H1 (cell line): Measurements from ENCODE around the gene RBBP5. TPM values are rescaled to one million over a fixed set of nuclear protein-coding genes. Genes with fewer than 3 reads are reported as not detected.

ENCODE experiments used
- CTCF ChIA-PET: fragments of 300-600 bp; sonication (Branson Sonifier 250); formaldehyde crosslinking; loops from one replicate; lab custom pipeline; 2021; ENCODE audit not compliant: partially characterized antibody; lab: Charles Lee
- POLR2A ChIA-PET: fragments of 300-600 bp; sonication (Branson Sonifier 250); formaldehyde crosslinking; loops from one replicate; lab custom pipeline; 2021; ENCODE audit warnings: inconsistent platforms; ENCODE audit not compliant: partially characterized antibody; lab: Charles Lee
- DNase-seq, 2 experiments: peaks; one replicate each; pipeline versions ENCODE4 v3.0.0 to v3.0.0-alpha.2; 2010 to 2022; ENCODE audit warnings: low spot score in 2 of 2, low read depth in 1 of 2, mixed read lengths in 1 of 2
- FAIRE-seq: peaks from 2 replicates; lab custom pipeline; 2011; peaks lifted over from hg19 to GRCh38; lab: Jason Lieb, UNC
- H2AFZ ChIP-seq: 2 replicates; pipeline ENCODE4 v1.8.1; 2012; ENCODE audit warnings: low read length, inconsistent platforms
- H2AK5ac ChIP-seq: 2 replicates; pipeline ENCODE4 v1.6.1; 2013; ENCODE audit warnings: low read depth, low read length
- H2BK120ac ChIP-seq: replicated peaks from 2 replicates; pipeline ENCODE3; 2013; ENCODE audit warnings: low read depth, low read length, inconsistent platforms
- H2BK12ac ChIP-seq: 2 replicates; pipeline ENCODE4 v1.6.1; 2013; ENCODE audit warnings: low read depth, low read length
- H2BK15ac ChIP-seq: 2 replicates; pipeline ENCODE4 v1.6.1; 2013; ENCODE audit warnings: low read length
- H2BK20ac ChIP-seq: 2 replicates; pipeline ENCODE4 v1.6.1; 2013; ENCODE audit warnings: low read length
- H2BK5ac ChIP-seq: 2 replicates; pipeline ENCODE4 v1.6.1; 2013; ENCODE audit warnings: low read depth, low read length
- H3K14ac ChIP-seq: 2 replicates; pipeline ENCODE4 v1.6.1; 2013; ENCODE audit warnings: inconsistent platforms; ENCODE audit not compliant: insufficient read length
- H3K18ac ChIP-seq: 2 replicates; pipeline ENCODE4 v1.6.1; 2013; ENCODE audit warnings: low read length; ENCODE audit errors: extremely low read depth
- H3K23ac ChIP-seq: 2 replicates; pipeline ENCODE4 v1.6.1; 2013; ENCODE audit warnings: inconsistent platforms; ENCODE audit not compliant: insufficient read length
- H3K23me2 ChIP-seq: 2 replicates; pipeline ENCODE4 v1.6.1; 2013; ENCODE audit warnings: low read depth, low read length
- H3K27ac ChIP-seq: 2 replicates; pipeline ENCODE4 v1.6.1; 2011; ENCODE audit warnings: low read depth, low read length, inconsistent platforms
- H3K27me3 ChIP-seq, 4 experiments: replicated peaks in 1 of 4; 1 replicate in 1 of 4; 2 replicates in 3 of 4; pipeline versions ENCODE4 v1.6.1 to v1.8.1; 2011 to 2013; ENCODE audit warnings: low read length in 3 of 4, mild to moderate bottlenecking in 3 of 4, inconsistent platforms in 2 of 4, mixed read lengths in 2 of 4, moderate library complexity in 1 of 4; ENCODE audit not compliant: control insufficient read depth in 3 of 4, insufficient read depth in 3 of 4; ENCODE audit errors: extremely low read depth in 1 of 4
- H3K36me3 ChIP-seq, 4 experiments: 2 replicates each; pipeline versions ENCODE4 v1.6.1 to v1.8.1; 2011 to 2013; ENCODE audit warnings: mild to moderate bottlenecking in 4 of 4, low read length in 3 of 4, moderate library complexity in 2 of 4, control low read depth in 1 of 4, inconsistent platforms in 1 of 4; ENCODE audit not compliant: insufficient read depth in 4 of 4, control insufficient read depth in 2 of 4
- H3K4ac ChIP-seq: replicated peaks from 2 replicates; pipeline ENCODE3; 2013; ENCODE audit warnings: low read length, low read depth, mixed read lengths, inconsistent platforms; ENCODE audit not compliant: insufficient read length
- H3K4me1 ChIP-seq, 4 experiments: replicated peaks in 1 of 4; 1 replicate in 1 of 4; 2 replicates in 3 of 4; pipeline versions ENCODE4 v1.6.1 to v1.8.1; 2011 to 2013; ENCODE audit warnings: low read length in 3 of 4, inconsistent platforms in 2 of 4, mixed read lengths in 1 of 4; ENCODE audit not compliant: insufficient read depth in 4 of 4, control insufficient read depth in 3 of 4
- H3K4me2 ChIP-seq, 2 experiments: 2 replicates each; pipeline versions ENCODE4 v1.6.1 to v1.8.1; 2011 to 2013; ENCODE audit warnings: low read depth in 2 of 2, low read length in 2 of 2, control low read depth in 1 of 2, inconsistent platforms in 1 of 2, mild to moderate bottlenecking in 1 of 2; ENCODE audit not compliant: insufficient read depth in 1 of 2
- H3K4me3 ChIP-seq, 4 experiments: fragments of 200-600, 300-600 bp in 1 of 4; sonication (generic), shearing (Covaris generic), sonication (Bioruptor Twin) in 1 of 4; 2 replicates each; pipeline versions ENCODE4 v1.5.1 to v1.8.1; 2011 to 2016; ENCODE audit warnings: low read length in 4 of 4, low read depth in 3 of 4, control low read depth in 2 of 4, inconsistent platforms in 2 of 4, mild to moderate bottlenecking in 2 of 4, mixed read lengths in 1 of 4, moderate library complexity in 1 of 4; ENCODE audit not compliant: insufficient read depth in 2 of 4; ENCODE audit errors: extremely low read depth in 1 of 4
- H3K56ac ChIP-seq: replicated peaks from 2 replicates; pipeline ENCODE3; 2013; ENCODE audit warnings: low read depth, mild to moderate bottlenecking, mixed read lengths, low read length, inconsistent platforms; ENCODE audit not compliant: insufficient read length
- H3K79me1 ChIP-seq: 2 replicates; pipeline ENCODE4 v1.6.1; 2013; ENCODE audit warnings: low read depth, low read length, control low read depth
- H3K79me2 ChIP-seq, 2 experiments: 2 replicates each; pipeline versions ENCODE4 v1.6.1 to v1.8.1; 2012 to 2013; ENCODE audit warnings: low read length in 2 of 2, mild to moderate bottlenecking in 2 of 2, inconsistent platforms in 1 of 2; ENCODE audit not compliant: insufficient read depth in 2 of 2, control insufficient read depth in 1 of 2
- H3K9ac ChIP-seq, 4 experiments: replicated peaks in 1 of 4; 1 replicate in 1 of 4; 2 replicates in 3 of 4; pipeline versions ENCODE4 v1.6.1 to v1.8.1; 2011 to 2013; ENCODE audit warnings: low read depth in 3 of 4, low read length in 3 of 4, control low read depth in 2 of 4, mild to moderate bottlenecking in 2 of 4, moderate library complexity in 2 of 4, inconsistent platforms in 1 of 4; ENCODE audit errors: extremely low read depth in 1 of 4
- H3K9me3 ChIP-seq, 2 experiments: 2 replicates each; pipeline versions ENCODE4 v1.6.1 to v1.8.1; 2012 to 2013; ENCODE audit warnings: mild to moderate bottlenecking in 2 of 2, moderate library complexity in 2 of 2, control low read depth in 1 of 2, inconsistent platforms in 1 of 2, low read depth in 1 of 2, low read length in 1 of 2, mixed read lengths in 1 of 2; ENCODE audit not compliant: insufficient read depth in 2 of 2
- H4K20me1 ChIP-seq, 2 experiments: replicated peaks in 1 of 2; 2 replicates each; pipeline versions ENCODE3 to v1.8.1; 2011 to 2013; ENCODE audit warnings: inconsistent platforms in 2 of 2, low read length in 2 of 2, mild to moderate bottlenecking in 1 of 2; ENCODE audit not compliant: insufficient read depth in 2 of 2, control insufficient read depth in 1 of 2
- H4K5ac ChIP-seq: 2 replicates; pipeline ENCODE4 v1.6.1; 2013; ENCODE audit warnings: low read length, low read depth, mixed read lengths, inconsistent platforms; ENCODE audit not compliant: insufficient read length
- H4K8ac ChIP-seq: 2 replicates; pipeline ENCODE4 v1.8.0; 2013; ENCODE audit warnings: mild to moderate bottlenecking, moderate library complexity, low read length, inconsistent platforms; ENCODE audit not compliant: insufficient read depth; ENCODE audit errors: extremely low read depth
- H4K91ac ChIP-seq: replicated peaks from 2 replicates; pipeline ENCODE3; 2013; ENCODE audit warnings: low read length, mixed read lengths, inconsistent platforms; ENCODE audit not compliant: insufficient read length
- ASH2L ChIP-seq: fragments of 200-600, 300-600 bp; sonication (generic); IDR thresholded peaks from one replicate; pipeline ENCODE4 v1.7.1; 2017; ENCODE audit warnings: low read length
- CHD1 ChIP-seq: IDR thresholded peaks from 2 replicates; pipeline ENCODE4 v1.6.1; 2012; ENCODE audit warnings: low read depth, low read length, improper control_type of control experiment
- CHD2 ChIP-seq: IDR thresholded peaks from 2 replicates; pipeline ENCODE4 v1.6.1; 2012; ENCODE audit warnings: low read length, improper control_type of control experiment
- EZH2 ChIP-seq: fragments of 200-600 bp; sonication (generic); IDR thresholded peaks from 2 replicates; pipeline ENCODE4 v1.7.1; 2012; ENCODE audit warnings: low read depth, mild to moderate bottlenecking, moderate library complexity, low read length, inconsistent platforms; ENCODE audit not compliant: severe bottlenecking
- GTF2F1 ChIP-seq: IDR thresholded peaks from 2 replicates; pipeline ENCODE4 v1.6.1; 2012; ENCODE audit warnings: low read depth, low read length, improper control_type of control experiment, borderline replicate concordance
- JUN ChIP-seq: IDR thresholded peaks from 2 replicates; pipeline ENCODE4 v1.6.1; 2011; ENCODE audit warnings: low read depth, mild to moderate bottlenecking, improper control_type of control experiment, low read length
- KDM5A ChIP-seq: fragments of 200-600 bp; IDR thresholded peaks from 2 replicates; pipeline ENCODE4 v1.7.1; 2012; ENCODE audit warnings: mild to moderate bottlenecking, low read length, inconsistent platforms, mixed read lengths
- MAFK ChIP-seq: IDR thresholded peaks from 2 replicates; pipeline ENCODE4 v1.6.1; 2012; ENCODE audit warnings: low read depth, mild to moderate bottlenecking, improper control_type of control experiment, low read length
- NANOG ChIP-seq: IDR thresholded peaks from 2 replicates; pipeline ENCODE4 v1.6.1; 2011; ENCODE audit warnings: low read length, low read depth, mild to moderate bottlenecking, inconsistent platforms; ENCODE audit not compliant: insufficient read depth, poor library complexity, severe bottlenecking
- RAD21 ChIP-seq, 2 experiments: IDR thresholded peaks in 1 of 2; conservative IDR thresholded peaks in 1 of 2; 2 replicates each; pipeline ENCODE4 v1.6.1; 2011; ENCODE audit warnings: low read depth in 2 of 2, low read length in 2 of 2, improper control_type of control experiment in 1 of 2, inconsistent platforms in 1 of 2, mild to moderate bottlenecking in 1 of 2, moderate library complexity in 1 of 2
- SIN3A ChIP-seq, 2 experiments: IDR thresholded peaks in 1 of 2; conservative IDR thresholded peaks in 1 of 2; 2 replicates each; pipeline ENCODE4 v1.6.1; 2011 to 2012; ENCODE audit warnings: low read length in 2 of 2, improper control_type of control experiment in 1 of 2, low read depth in 1 of 2, mild to moderate bottlenecking in 1 of 2
- SP2 ChIP-seq: IDR thresholded peaks from 2 replicates; pipeline ENCODE4 v1.6.1; 2012; ENCODE audit warnings: mild to moderate bottlenecking, low read length, inconsistent platforms
- SP4 ChIP-seq: IDR thresholded peaks from 2 replicates; pipeline ENCODE4 v1.6.1; 2012; ENCODE audit warnings: low read length, inconsistent platforms
- TAF1 ChIP-seq: IDR thresholded peaks from 2 replicates; pipeline ENCODE4 v1.6.1; 2011; ENCODE audit warnings: mild to moderate bottlenecking, low read depth, low read length
- YY1 ChIP-seq: IDR thresholded peaks from 2 replicates; pipeline ENCODE4 v1.6.1; 2011; ENCODE audit warnings: low read depth, mild to moderate bottlenecking, low read length
- WGBS, 2 experiments: shearing (Covaris generic) in 1 of 2; methylation state at CpG; one replicate each; pipeline versions ENCODE4 v1.1.6 to v1.1.7; 2013 to 2015; ENCODE audit warnings: low lambda C conversion rate in 2 of 2, mixed read lengths in 2 of 2, inconsistent platforms in 1 of 2, low coverage in 1 of 2, missing lambda C conversion rate in 1 of 2; ENCODE audit not compliant: insufficient replicate concordance in 2 of 2, insufficient coverage in 1 of 2, insufficient read length in 1 of 2; ENCODE audit errors: extremely low coverage in 1 of 2, missing lambda C conversion rate in 1 of 2; 5-methylcytosine and 5-hydroxymethylcytosine counted together
- polyA plus RNA-seq, 7 experiments: library from polyadenylated mRNA; depleted of rRNA in 3 of 7; stranded (reverse) in 5 of 7; unstranded in 2 of 7; fragments of >200 nt in 5 of 7; fragments of 200-250 nt in 2 of 7; gene quantifications; 1 replicate in 5 of 7; 2 replicates in 1 of 7; 4 replicates in 1 of 7; pipeline versions ENCODE4 v1.2.1 to v1.2.3, GENCODE V29; 2011 to 2013; ENCODE audit warnings: missing spikeins in 2 of 7, mixed read lengths in 2 of 7
- total RNA-seq: library from RNA; stranded (reverse); fragmentation: NEBNext Ultra II Directional; extraction: Animal tissue kit (Norgen Biotek cat#: 25700); gene quantifications from 2 replicates; pipeline ENCODE4 v1.2.1, GENCODE V29; 2021

RBBP5 gene
- total and polyA plus RNA-seq, 2 of the 8 experiments (the other 6 are each of a cell fraction or from before 2014, with no cell fraction given): 6.7 to 21.5 TPM

GRCh38 chr1:205171369-205171768 lies 49.6 kb upstream of the RBBP5 start:
- no peak overlapping the region for H2BK5ac ChIP-seq
- POLR2A ChIA-PET: no interaction called here
- no peak for TF ChIP-seq SP4
- TF ChIP-seq ASH2L: no peak
- TF ChIP-seq KDM5A: no peak
- no peak for TF ChIP-seq JUN
- TF ChIP-seq SIN3A (conservative IDR thresholded peaks at IDR 0.05 in 1 of 2, IDR thresholded peaks at IDR 0.05 in 1 of 2; ENCODE audit: low read depth in 1 of 2, low read length in 2 of 2): no peak
- no peak for TF ChIP-seq CHD1
- TF ChIP-seq TAF1: no peak
- TF ChIP-seq SP2: no peak
- TF ChIP-seq NANOG: no peak
- no peak for TF ChIP-seq MAFK
- no peak for TF ChIP-seq RAD21 (IDR thresholded peaks at IDR 0.05 in 1 of 2, conservative IDR thresholded peaks at IDR 0.05 in 1 of 2; ENCODE audit: low read depth in 2 of 2, low read length in 2 of 2)
- TF ChIP-seq CHD2: no peak
- no peak for TF ChIP-seq GTF2F1
- TF ChIP-seq YY1: no peak
- no peak for TF ChIP-seq EZH2

More at GRCh38 chr1:205171369-205171768, 49.6 kb upstream of the RBBP5 start:
- Histone ChIP-seq H2AK5ac (no peak overlapping the region), H3K79me1 (no peaks in the 10 kb centered on the region), H3K4me2 (no peak overlapping the region), H3K9me3 (no peaks in the 10 kb centered on the region), H3K4ac (no peak overlapping the region), H2BK120ac (no peak overlapping the region), H4K20me1 (peaks cover 0 to 1% of the 10 kb centered on the region in 2 experiments), H3K79me2 (no peaks in the 10 kb centered on the region), H3K14ac (no peak overlapping the region), H2BK15ac (no peak overlapping the region), H4K5ac (no peak overlapping the region), H3K18ac (no peak overlapping the region), H4K91ac (no peak overlapping the region), H4K8ac (no peak overlapping the region), H3K56ac (no peak overlapping the region), H3K23me2 (no peaks in the 10 kb centered on the region), H2BK12ac (no peak overlapping the region), H2AFZ (no peak overlapping the region), H3K9ac (no peak overlapping the region), H3K4me1 (no peaks in the 10 kb centered on the region), H3K27ac (no peak overlapping the region), H2BK20ac (no peak overlapping the region), H3K23ac (no peak overlapping the region), H3K36me3 (peaks cover 0 to 12% (median 3%) of the 10 kb centered on the region in 4 experiments; a peak in 3 of 8 replicates), H3K4me3 (no peak overlapping the region), H3K27me3 (no peaks in the 10 kb centered on the region)
- DNase-seq (no peak), FAIRE-seq (no peak)
- WGBS, 2 experiments: 84% methylated on average over 5 of the region's 5 CpGs; no CpG with 5 or more reads in 1 of the 2 experiments
- CTCF ChIA-PET: interaction anchor here (0.6 to 1.7 kb wide), 3 partner anchors 13 to 85 kb away, joined by 3 to 6 read pairs (median 5); no protein-coding TSS in a partner anchor
